Spleen (tissue), 11 donors: ENCODE results near the gene ITPR1. TPM values are rescaled to one million over a fixed set of nuclear protein-coding genes. Genes with fewer than 3 reads are reported as not detected.

Experiments
- DNase-seq: peaks from one replicate; pipeline ENCODE4 v3.0.0-alpha.2; 2020
- H3K27ac ChIP-seq, 8 donors: fragments of 200-600 bp; sonication (generic) in 7 of 8; 1 replicate in 4 of 8; 2 replicates in 4 of 8; pipeline versions ENCODE4 v1.5.0 to v1.8.0; 2016 to 2021; ENCODE audit warnings: inconsistent platforms in 4 of 8, mild to moderate bottlenecking in 4 of 8, moderate library complexity in 1 of 8
- H3K27me3 ChIP-seq, 7 donors: fragments of 200-600 bp; sonication (generic) in 6 of 7; replicated peaks in 1 of 7; 1 replicate in 4 of 7; 2 replicates in 3 of 7; pipeline versions ENCODE4 v1.5.0 to v1.8.0; 2016 to 2021; ENCODE audit warnings: inconsistent platforms in 3 of 7, mild to moderate bottlenecking in 1 of 7
- H3K36me3 ChIP-seq, 6 donors: fragments of 200-600 bp; sonication (generic) in 5 of 6; 1 replicate in 4 of 6; 2 replicates in 2 of 6; pipeline versions ENCODE4 v1.5.0 to v1.8.0; 2016 to 2021; ENCODE audit warnings: inconsistent platforms in 2 of 6
- H3K4me1 ChIP-seq, 6 donors: fragments of 200-600 bp; sonication (generic) in 5 of 6; 1 replicate in 3 of 6; 2 replicates in 3 of 6; pipeline versions ENCODE4 v1.5.0 to v1.8.0; 2016 to 2021; ENCODE audit warnings: inconsistent platforms in 3 of 6
- H3K4me3 ChIP-seq, 8 donors: fragments of 200-600 bp; sonication (generic) in 7 of 8; 1 replicate in 4 of 8; 2 replicates in 4 of 8; pipeline versions ENCODE4 v1.5.0 to v1.8.0; 2016 to 2021; ENCODE audit warnings: inconsistent platforms in 4 of 8, mild to moderate bottlenecking in 4 of 8, moderate library complexity in 2 of 8
- H3K9me3 ChIP-seq, 8 donors: fragments of 200-600 bp; sonication (generic) in 7 of 8; 1 replicate in 4 of 8; 2 replicates in 4 of 8; pipeline versions ENCODE4 v1.5.0 to v1.8.0; 2016 to 2021; ENCODE audit warnings: inconsistent platforms in 4 of 8
- POLR2A ChIP-seq, 3 donors: fragments of 450-650 bp; IDR thresholded peaks; one replicate each; pipeline ENCODE4 v1.5.1; 2017; ENCODE audit warnings: antibody characterized with exemption in 3 of 3, mild to moderate bottlenecking in 1 of 3
- POLR2AphosphoS5 ChIP-seq, 3 donors: sonication (generic); formaldehyde crosslinking; IDR thresholded peaks; one replicate each; pipeline ENCODE4 v1.5.1; 2017; ENCODE audit warnings: antibody characterized with exemption in 3 of 3
- WGBS, 5 donors: extraction: QIAGEN DNeasy Blood & Tissue Kit in 3 of 5; methylation state at CpG; one replicate each; pipeline versions ENCODE4 v1.1.5 to v1.1.7; 2013 to 2018; 5-methylcytosine and 5-hydroxymethylcytosine counted together
- intact Hi-C: fragments of 100-400 bp; cut with DNase I; formaldehyde crosslinking; loops from one replicate; pipeline ENCODE4 v1.15.0; 2023; ENCODE audit warnings: low total_unique reads
- polyA plus RNA-seq, 3 donors: library from polyadenylated mRNA; stranded (reverse); fragments of 200-250 nt; gene quantifications; one replicate each; pipeline ENCODE4 v1.2.1, GENCODE V29; 2013
- total RNA-seq, 7 donors: library from RNA; depleted of rRNA in 3 of 7; stranded (reverse); fragments of >200 nt in 3 of 7; fragmentation: NEBNext Ultra II Directional in 4 of 7; extraction: Animal tissue kit (Norgen Biotek cat#: 25700) in 4 of 7; gene quantifications; one replicate each; pipeline versions ENCODE4 v1.1.0 to v1.2.1, GENCODE V29; 2016 to 2021
- TF ChIP-seq, protein P1 (sequence below), 11 experiments: fragments of 200-600 bp in 7 of 11; fragments of 450-650 bp in 4 of 11; sonication (generic) in 4 of 11; IDR thresholded peaks in 8 of 11; conservative IDR thresholded peaks in 3 of 11; 1 replicate in 7 of 11; 2 replicates in 4 of 11; pipeline versions ENCODE4 v1.4.0 to v1.8.0; 2016 to 2021; ENCODE audit warnings: antibody characterized with exemption in 11 of 11, inconsistent platforms in 4 of 11, mild to moderate bottlenecking in 1 of 11
- donor health status: healthy with polysubstance abuse.
- donor health status: DM: no; HTN: no; CAD: no; lungs with moderate emphysema.
- donor health status: DM: no; HTN: no; CAD: no.
- donor health status: Bipolar disorder and iron deficiency.
- donor health status: healthy.
- donor health status: DM: no; HTN: no; CAD: no.
- donor health status: DM: yes; HTN: yes; CAD: no.

The ITPR1 gene
- total and polyA plus RNA-seq, 10 donors: 17.5 to 194 (median 129) TPM

DNA sequence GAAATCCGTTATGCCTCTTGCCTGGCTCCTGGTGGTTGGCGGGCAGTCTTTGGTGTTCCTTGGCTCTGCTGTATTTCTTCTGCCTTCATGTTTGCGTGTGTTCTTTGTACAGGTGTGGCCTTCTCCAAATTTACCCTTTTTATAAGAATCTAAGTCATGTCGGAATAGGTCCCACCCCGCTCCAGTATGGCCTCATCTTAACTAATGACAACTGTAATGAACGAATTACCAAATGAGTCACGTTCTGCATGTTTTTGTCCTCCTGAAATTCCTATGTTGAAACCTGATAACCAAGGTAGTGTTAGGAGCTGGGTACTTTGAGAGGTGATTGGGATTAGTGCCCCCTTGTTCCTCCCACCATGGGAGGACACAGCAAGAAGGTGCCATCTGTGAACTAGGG, 71.1 kb downstream of the ITPR1 start:
- TF ChIP-seq, protein P1, sequence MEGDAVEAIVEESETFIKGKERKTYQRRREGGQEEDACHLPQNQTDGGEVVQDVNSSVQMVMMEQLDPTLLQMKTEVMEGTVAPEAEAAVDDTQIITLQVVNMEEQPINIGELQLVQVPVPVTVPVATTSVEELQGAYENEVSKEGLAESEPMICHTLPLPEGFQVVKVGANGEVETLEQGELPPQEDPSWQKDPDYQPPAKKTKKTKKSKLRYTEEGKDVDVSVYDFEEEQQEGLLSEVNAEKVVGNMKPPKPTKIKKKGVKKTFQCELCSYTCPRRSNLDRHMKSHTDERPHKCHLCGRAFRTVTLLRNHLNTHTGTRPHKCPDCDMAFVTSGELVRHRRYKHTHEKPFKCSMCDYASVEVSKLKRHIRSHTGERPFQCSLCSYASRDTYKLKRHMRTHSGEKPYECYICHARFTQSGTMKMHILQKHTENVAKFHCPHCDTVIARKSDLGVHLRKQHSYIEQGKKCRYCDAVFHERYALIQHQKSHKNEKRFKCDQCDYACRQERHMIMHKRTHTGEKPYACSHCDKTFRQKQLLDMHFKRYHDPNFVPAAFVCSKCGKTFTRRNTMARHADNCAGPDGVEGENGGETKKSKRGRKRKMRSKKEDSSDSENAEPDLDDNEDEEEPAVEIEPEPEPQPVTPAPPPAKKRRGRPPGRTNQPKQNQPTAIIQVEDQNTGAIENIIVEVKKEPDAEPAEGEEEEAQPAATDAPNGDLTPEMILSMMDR (IDR thresholded peaks at IDR 0.05 in 8 of 11, conservative IDR thresholded peaks at IDR 0.05 in 3 of 11): no peak
- no peak for TF ChIP-seq POLR2A (IDR thresholded peaks at IDR 0.05)
- intact Hi-C loops: no loop called here
- DNase-seq: no peak
- Histone ChIP-seq H3K4me1 (peaks cover 0 to 21% (median 0%) of the 10 kb centered on the region in 6 donors), H3K4me3 (no peak overlapping the region), H3K9me3 (no peaks in the 10 kb centered on the region), H3K27me3 (no peaks in the 10 kb centered on the region), H3K36me3 (no peaks in the 10 kb centered on the region), H3K27ac (no peak overlapping the region)
- 94 to 97% (median 96%) methylated on average over 7 of the region's 7 CpGs for WGBS, 5 donors

DNA sequence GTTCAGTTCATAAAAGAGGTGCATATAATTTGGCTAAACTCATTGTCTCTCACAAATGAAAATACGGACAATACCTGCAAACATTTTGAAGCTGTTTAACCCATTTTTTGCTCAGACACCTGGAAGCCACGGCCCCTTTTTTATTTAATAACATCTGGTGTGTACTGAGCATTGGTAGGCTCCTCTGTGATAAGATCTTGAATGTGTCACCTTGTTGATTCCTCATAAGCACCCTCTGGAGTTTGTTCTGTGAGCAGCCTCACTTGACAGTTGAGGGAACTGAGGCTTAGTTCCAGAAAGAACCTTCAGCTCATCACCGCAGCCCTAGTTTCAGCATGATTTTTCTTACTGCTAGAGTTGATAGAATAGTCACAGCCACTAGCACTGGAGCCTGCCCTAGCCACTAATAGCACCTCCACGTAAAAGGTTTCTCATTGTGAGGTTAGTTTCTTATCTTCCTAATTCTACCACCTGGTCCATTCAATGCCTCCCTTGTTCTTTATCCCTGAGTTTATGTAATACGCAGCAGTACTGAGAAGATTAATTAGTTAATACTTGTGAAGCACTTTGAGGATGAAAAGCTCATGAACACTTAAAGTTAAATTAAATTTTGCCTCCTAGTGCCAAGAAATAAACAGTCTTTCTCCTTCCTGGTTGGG, 71.9 kb downstream of the ITPR1 start:
- no peak overlapping the region for H3K4me3 ChIP-seq
- H3K4me1 ChIP-seq: peaks cover 0 to 21% (median 0%) of the 10 kb centered on the region in 6 donors
- intact Hi-C loops: no loop called here
- no peak for DNase-seq
- H3K27ac ChIP-seq: no peak overlapping the region
- H3K36me3 ChIP-seq: no peaks in the 10 kb centered on the region
- TF ChIP-seq POLR2AphosphoS5 (IDR thresholded peaks at IDR 0.05) (no peak), POLR2A (IDR thresholded peaks at IDR 0.05) (no peak)
- TF ChIP-seq, protein P1 (IDR thresholded peaks at IDR 0.05 in 8 of 11, conservative IDR thresholded peaks at IDR 0.05 in 3 of 11): no peak
- no peaks in the 10 kb centered on the region for H3K9me3 ChIP-seq
- WGBS, 5 donors: 61 to 80% (median 65%) methylated on average over 5 of the region's 5 CpGs
- no peaks in the 10 kb centered on the region for H3K27me3 ChIP-seq

DNA sequence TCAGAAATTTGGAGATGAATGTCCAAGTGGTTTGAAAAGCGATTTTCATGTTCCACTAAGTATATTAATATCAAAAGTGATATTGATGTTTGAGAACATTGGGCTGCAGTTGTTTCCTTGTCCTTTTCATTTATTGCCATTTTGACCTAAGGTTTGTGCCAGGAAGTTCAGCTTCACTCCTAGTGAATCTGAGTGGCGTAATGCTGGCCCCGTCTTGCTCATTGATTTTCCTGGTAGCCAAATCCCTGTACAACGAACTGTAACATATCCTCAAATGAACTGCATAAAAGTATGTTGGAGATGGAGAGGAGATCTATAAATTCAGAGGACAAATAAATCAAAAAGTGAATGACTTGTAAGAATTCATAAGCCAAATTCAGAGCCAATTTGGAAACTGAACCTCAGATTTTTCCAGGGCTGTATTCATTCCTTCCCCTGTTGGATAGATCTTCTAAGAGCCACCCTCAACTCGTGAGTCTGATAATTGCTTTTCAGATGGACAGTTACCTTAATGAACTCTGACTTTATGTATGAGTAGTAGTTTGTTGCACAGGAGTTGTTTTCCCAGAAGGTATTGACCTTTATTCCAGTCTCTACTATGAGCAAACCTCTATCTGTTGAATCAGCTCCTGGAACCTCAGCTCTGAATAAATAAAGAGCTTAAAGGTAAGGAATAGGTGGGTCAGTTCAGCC, 72.8 kb downstream of the ITPR1 start:
- intact Hi-C loops: no loop called here
- H3K4me1 ChIP-seq: peaks cover 0 to 30% (median 0%) of the 10 kb centered on the region in 6 donors
- no peak for DNase-seq
- no peaks in the 10 kb centered on the region for H3K36me3 ChIP-seq
- no peaks in the 10 kb centered on the region for H3K9me3 ChIP-seq
- WGBS, 5 donors: 56 to 75% (median 66%) methylated on average over 5 of the region's 5 CpGs
- H3K4me3 ChIP-seq: no peak overlapping the region
- TF ChIP-seq, protein P1 (IDR thresholded peaks at IDR 0.05 in 8 of 11, conservative IDR thresholded peaks at IDR 0.05 in 3 of 11): no peak
- no peak for TF ChIP-seq POLR2A (IDR thresholded peaks at IDR 0.05)
- no peak for TF ChIP-seq POLR2AphosphoS5 (IDR thresholded peaks at IDR 0.05)
- no peak overlapping the region for H3K27ac ChIP-seq
- no peaks in the 10 kb centered on the region for H3K27me3 ChIP-seq

DNA sequence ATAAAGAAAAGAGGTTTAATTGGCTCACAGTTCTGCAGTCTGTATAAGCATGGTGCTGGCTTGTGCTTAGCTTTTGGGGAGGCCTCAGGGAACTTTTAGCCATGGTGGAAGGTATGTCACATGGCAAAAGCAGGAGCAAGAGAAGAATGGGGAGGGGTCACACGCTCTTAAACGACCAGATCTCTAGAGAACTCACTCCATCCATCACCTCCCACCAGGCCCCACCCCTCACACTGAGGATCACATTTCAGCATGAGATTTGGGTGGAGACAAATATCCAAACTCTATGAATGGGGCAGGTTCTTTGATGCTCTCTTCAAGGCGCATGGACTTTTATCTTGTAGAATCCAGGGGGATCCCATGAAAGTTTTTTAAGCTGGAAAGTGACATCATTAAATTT, 75.7 kb downstream of the ITPR1 start:
- H3K27ac ChIP-seq: no peak overlapping the region
- WGBS, 5 donors: 67 to 91% (median 90%) methylated on average over 3 of the region's 3 CpGs
- H3K4me1 ChIP-seq: peaks cover 0 to 41% (median 0%) of the 10 kb centered on the region in 6 donors
- no peaks in the 10 kb centered on the region for H3K9me3 ChIP-seq
- no peak for DNase-seq
- TF ChIP-seq POLR2A (IDR thresholded peaks at IDR 0.05) (no peak), POLR2AphosphoS5 (IDR thresholded peaks at IDR 0.05) (no peak)
- TF ChIP-seq, protein P1 (IDR thresholded peaks at IDR 0.05 in 8 of 11, conservative IDR thresholded peaks at IDR 0.05 in 3 of 11): no peak
- H3K27me3 ChIP-seq: no peaks in the 10 kb centered on the region
- intact Hi-C loops: no loop called here
- H3K36me3 ChIP-seq: no peaks in the 10 kb centered on the region
- H3K4me3 ChIP-seq: no peak overlapping the region
